OCI-LY1 (cell line): Measurements from ENCODE around the gene NSFL1C.

ENCODE experiments used
- H2AFZ ChIP-seq: fragments of 200-600 bp; sonication (generic), shearing (Covaris generic); 2 replicates; pipeline ENCODE4 v1.6.0; 2014; ENCODE audit warnings: antibody characterized with exemption, mild to moderate bottlenecking, low read length
- H3F3A ChIP-seq: fragments of 200-600 bp; sonication (generic), shearing (Covaris generic); 2 replicates; pipeline ENCODE4 v1.6.0; 2014; ENCODE audit warnings: mild to moderate bottlenecking, antibody characterized with exemption, low read length, moderate library complexity; ENCODE audit not compliant: insufficient read depth
- H3K27ac ChIP-seq: fragments of 200-600 bp; sonication (generic); 2 replicates; pipeline ENCODE4 v1.5.1; 2014; ENCODE audit warnings: low read length, mixed run types, mild to moderate bottlenecking, low read depth; ENCODE audit not compliant: poor library complexity, severe bottlenecking
- H3K27me3 ChIP-seq: fragments of 200-600 bp; sonication (generic); 2 replicates; pipeline ENCODE4 v1.6.0; 2014; ENCODE audit warnings: antibody characterized with exemption, mild to moderate bottlenecking, low read length, moderate library complexity; ENCODE audit not compliant: insufficient read depth
- H3K36me3 ChIP-seq: fragments of 200-600 bp; sonication (generic); 2 replicates; pipeline ENCODE4 v1.6.1; 2014; ENCODE audit warnings: mild to moderate bottlenecking, antibody characterized with exemption, low read length, moderate library complexity, mixed read lengths; ENCODE audit not compliant: insufficient read depth
- H3K4me1 ChIP-seq: fragments of 200-600 bp; sonication (generic); 2 replicates; pipeline ENCODE4 v1.5.1; 2014; ENCODE audit warnings: mild to moderate bottlenecking, low read length, moderate library complexity; ENCODE audit not compliant: insufficient read depth, severe bottlenecking
- H3K4me2 ChIP-seq: fragments of 200-600 bp; sonication (generic), shearing (Covaris generic); 2 replicates; pipeline ENCODE4 v1.6.1; 2014; ENCODE audit warnings: low read length
- H3K4me3 ChIP-seq: fragments of 200-600 bp; sonication (generic); 2 replicates; pipeline ENCODE4 v1.5.1; 2014; ENCODE audit warnings: low read length, low read depth, mild to moderate bottlenecking, mixed read lengths; ENCODE audit not compliant: poor library complexity, severe bottlenecking
- H3K79me2 ChIP-seq: fragments of 200-600 bp; shearing (Covaris generic); 2 replicates; pipeline ENCODE4 v1.6.1; 2016; ENCODE audit warnings: mixed run types, low read length, mixed read lengths; ENCODE audit not compliant: insufficient read depth
- H3K9ac ChIP-seq: fragments of 200-600 bp; sonication (generic), shearing (Covaris generic); 2 replicates; pipeline ENCODE4 v1.6.1; 2014; ENCODE audit warnings: mild to moderate bottlenecking, low read length, mixed read lengths
- H3K9me2 ChIP-seq: fragments of 200-600 bp; sonication (generic), shearing (Covaris generic); 2 replicates; pipeline ENCODE4 v1.6.1; 2014; ENCODE audit warnings: low read depth, mild to moderate bottlenecking, low read length, mixed read lengths
- H3K9me3 ChIP-seq: fragments of 200-600 bp; shearing (Covaris generic); 2 replicates; pipeline ENCODE4 v1.6.1; 2014; ENCODE audit warnings: low read length, mixed read lengths
- H4K20me1 ChIP-seq: fragments of 200-600 bp; sonication (generic), shearing (Covaris generic); 2 replicates; pipeline ENCODE4 v1.6.0; 2016; ENCODE audit warnings: mild to moderate bottlenecking, low read length; ENCODE audit not compliant: insufficient read depth
- EZH2 ChIP-seq: fragments of 200-600 bp; sonication (generic), shearing (Covaris generic); IDR thresholded peaks from 2 replicates; pipeline ENCODE4 v1.8.0; 2017; ENCODE audit warnings: borderline replicate concordance, mixed run types, mild to moderate bottlenecking, antibody characterized with exemption, low read length, moderate library complexity, mixed read lengths
- TF ChIP-seq, protein P1 (sequence below): fragments of 200-600 bp; sonication (generic), shearing (Covaris generic); IDR thresholded peaks from 2 replicates; pipeline ENCODE4 v1.5.1; 2017; ENCODE audit warnings: mild to moderate bottlenecking, antibody characterized with exemption, low read length, moderate library complexity, mixed read lengths

The NSFL1C gene

DNA sequence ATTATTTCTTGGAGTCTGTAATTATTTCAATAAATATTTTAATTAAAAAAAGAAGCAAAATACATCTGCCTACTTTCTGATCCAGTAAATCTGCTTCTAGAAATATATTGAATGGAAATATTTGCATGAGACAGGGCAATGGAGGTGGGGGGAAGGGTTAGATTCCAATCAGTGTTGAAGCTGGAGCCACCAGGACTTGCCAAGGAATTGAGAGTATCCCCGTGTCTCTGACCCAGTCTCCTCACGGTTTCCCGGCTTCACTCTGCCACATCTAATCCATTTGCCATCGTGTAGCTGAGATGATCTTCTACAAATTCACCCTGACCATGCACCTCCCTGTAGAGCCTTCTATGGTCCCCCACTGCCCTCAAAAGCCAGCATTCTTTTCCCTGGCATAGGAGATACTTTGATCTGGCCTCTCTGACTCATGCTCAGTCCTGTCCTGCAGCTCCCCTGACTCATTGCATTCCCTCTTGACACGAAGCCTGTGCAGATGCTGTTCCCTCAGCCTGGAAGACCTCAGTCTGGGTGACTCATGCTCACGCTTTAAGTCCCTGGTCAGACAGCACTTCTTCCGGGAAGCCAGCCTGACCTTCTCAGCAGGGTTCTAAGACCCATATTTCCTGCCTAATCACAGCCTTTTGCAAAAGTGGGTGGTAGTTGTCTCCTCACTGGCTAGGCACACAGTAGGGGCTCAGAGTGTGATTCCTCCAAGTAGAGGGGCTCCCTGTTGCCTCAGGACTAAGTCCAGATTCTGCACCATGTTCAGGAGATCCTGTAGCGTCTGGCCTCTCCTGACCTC lies 50.8 kb downstream of the NSFL1C start:
- Histone ChIP-seq H3K9ac (no peak overlapping the region), H3K79me2 (no peaks in the 10 kb centered on the region), H3K9me2 (no peaks in the 10 kb centered on the region), H2AFZ (no peak overlapping the region), H3K27me3 (no peaks in the 10 kb centered on the region), H3K36me3 (no peaks in the 10 kb centered on the region), H3K4me1 (no peaks in the 10 kb centered on the region), H3F3A (no peaks in the 10 kb centered on the region), H3K9me3 (peaks cover 11% of the 10 kb centered on the region; the same call in 1 of the 2 replicates), H3K4me2 (no peak overlapping the region), H3K4me3 (no peak overlapping the region), H3K27ac (no peak overlapping the region), H4K20me1 (no peaks in the 10 kb centered on the region)
- no peak for TF ChIP-seq EZH2
- TF ChIP-seq, protein P1, sequence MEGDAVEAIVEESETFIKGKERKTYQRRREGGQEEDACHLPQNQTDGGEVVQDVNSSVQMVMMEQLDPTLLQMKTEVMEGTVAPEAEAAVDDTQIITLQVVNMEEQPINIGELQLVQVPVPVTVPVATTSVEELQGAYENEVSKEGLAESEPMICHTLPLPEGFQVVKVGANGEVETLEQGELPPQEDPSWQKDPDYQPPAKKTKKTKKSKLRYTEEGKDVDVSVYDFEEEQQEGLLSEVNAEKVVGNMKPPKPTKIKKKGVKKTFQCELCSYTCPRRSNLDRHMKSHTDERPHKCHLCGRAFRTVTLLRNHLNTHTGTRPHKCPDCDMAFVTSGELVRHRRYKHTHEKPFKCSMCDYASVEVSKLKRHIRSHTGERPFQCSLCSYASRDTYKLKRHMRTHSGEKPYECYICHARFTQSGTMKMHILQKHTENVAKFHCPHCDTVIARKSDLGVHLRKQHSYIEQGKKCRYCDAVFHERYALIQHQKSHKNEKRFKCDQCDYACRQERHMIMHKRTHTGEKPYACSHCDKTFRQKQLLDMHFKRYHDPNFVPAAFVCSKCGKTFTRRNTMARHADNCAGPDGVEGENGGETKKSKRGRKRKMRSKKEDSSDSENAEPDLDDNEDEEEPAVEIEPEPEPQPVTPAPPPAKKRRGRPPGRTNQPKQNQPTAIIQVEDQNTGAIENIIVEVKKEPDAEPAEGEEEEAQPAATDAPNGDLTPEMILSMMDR: no peak

DNA sequence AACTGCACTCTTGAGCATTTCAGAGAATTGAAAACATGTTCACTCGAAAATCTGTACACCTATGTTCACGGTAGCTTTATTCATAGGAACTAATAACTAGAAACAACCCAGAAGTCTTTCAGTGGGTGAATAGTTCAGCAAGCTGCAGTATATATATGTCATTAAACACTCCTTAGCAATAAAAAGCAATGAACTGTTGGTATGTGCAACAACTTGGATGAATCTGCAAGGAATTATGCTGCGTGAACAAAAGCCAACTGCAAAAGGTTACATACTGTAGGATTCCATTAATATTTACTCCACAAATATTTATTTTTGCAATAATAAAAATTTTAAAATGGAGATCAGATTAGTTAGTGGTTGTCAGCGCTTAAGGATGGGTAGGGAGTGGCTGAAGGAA lies 51.7 kb downstream of the NSFL1C start:
- Histone ChIP-seq H3K9me2 (no peaks in the 10 kb centered on the region), H3K36me3 (no peaks in the 10 kb centered on the region), H3K9me3 (peaks cover 11% of the 10 kb centered on the region; the same call in 1 of the 2 replicates), H3K27me3 (no peaks in the 10 kb centered on the region), H3F3A (no peaks in the 10 kb centered on the region), H3K9ac (no peak overlapping the region), H3K4me1 (no peaks in the 10 kb centered on the region), H4K20me1 (no peaks in the 10 kb centered on the region), H3K27ac (no peak overlapping the region), H3K4me2 (no peak overlapping the region), H2AFZ (no peak overlapping the region), H3K79me2 (no peaks in the 10 kb centered on the region), H3K4me3 (no peak overlapping the region)
- no peak for TF ChIP-seq EZH2
- TF ChIP-seq, protein P1: no peak

DNA sequence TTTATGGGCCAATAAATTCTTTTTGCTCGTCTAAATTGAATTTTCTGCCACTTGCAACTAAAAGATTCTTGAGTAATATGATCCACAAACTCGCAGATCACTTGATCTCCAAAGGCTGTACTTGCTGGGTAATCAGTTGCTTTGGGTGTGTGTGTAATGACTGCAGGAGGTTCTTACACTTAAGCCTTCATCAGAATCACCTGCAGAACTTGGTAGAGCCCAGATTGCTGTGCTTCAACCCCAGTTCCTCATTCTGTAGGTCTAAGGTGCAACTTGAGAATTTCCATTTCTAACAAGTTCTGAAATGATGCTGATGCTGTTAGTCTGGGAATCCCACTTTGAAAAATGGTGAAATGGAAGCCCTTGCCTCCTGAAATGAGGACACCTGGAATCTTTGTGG lies 60.8 kb downstream of the NSFL1C start:
- Histone ChIP-seq H3K9me3 (no peaks in the 10 kb centered on the region), H3F3A (no peaks in the 10 kb centered on the region), H3K4me2 (no peak overlapping the region), H3K27ac (no peak overlapping the region), H3K4me3 (no peak overlapping the region), H2AFZ (no peak overlapping the region), H3K27me3 (peaks cover 5% of the 10 kb centered on the region; the same call in 1 of the 2 replicates), H3K79me2 (no peaks in the 10 kb centered on the region), H3K9me2 (no peaks in the 10 kb centered on the region), H3K9ac (no peak overlapping the region), H3K4me1 (no peaks in the 10 kb centered on the region), H4K20me1 (no peaks in the 10 kb centered on the region), H3K36me3 (no peaks in the 10 kb centered on the region)
- TF ChIP-seq, protein P1: no peak
- no peak for TF ChIP-seq EZH2
